ENCODE measurements around the gene KCNJ9. TPM values are rescaled to one million over a fixed set of nuclear protein-coding genes. Genes with fewer than 3 reads are reported as not detected.

Gene KCNJ9
- total and polyA plus RNA-seq, 2 donors (not counting 3 experiments of a cell fraction or from before 2014, with no cell fraction given), result not detected

DNA sequence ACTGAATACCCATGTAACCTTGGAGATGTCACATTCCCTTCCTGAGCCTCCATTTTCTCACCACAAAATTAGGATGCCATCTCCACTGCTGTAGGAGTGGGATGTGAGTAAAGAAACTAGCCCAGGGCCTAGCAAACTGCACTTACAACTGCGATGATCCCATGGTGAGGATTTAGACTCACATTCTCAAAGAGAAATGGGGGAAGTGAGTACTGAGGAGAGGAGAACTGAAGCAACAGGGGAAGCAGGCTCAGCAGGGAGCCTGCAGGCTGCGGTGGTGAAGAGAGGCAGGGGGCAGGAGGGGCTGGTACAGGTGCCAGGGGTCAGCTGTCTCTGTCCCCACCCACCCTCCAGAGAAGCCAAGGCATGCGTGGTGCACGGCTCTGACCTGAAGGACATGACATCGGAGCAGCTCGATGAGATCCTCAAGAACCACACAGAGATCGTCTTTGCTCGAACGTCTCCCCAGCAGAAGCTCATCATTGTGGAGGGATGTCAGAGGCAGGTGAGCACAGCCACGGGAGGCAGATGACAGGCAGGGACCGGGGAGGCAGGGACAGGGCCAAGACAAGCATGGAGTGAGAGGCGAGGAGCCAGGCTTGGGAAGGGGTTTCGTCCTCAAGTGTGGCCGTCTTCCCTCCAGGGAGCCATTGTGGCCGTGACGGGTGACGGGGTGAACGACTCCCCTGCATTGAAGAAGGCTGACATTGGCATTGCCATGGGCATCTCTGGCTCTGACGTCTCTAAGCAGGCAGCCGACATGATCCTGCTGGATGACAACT, 53.6 kb downstream of the KCNJ9 start:
- DNase-seq (ENCODE audit: low read depth, low spot score), result no peak
- Histone ChIP-seq H3K36me3 (ENCODE audit: control insufficient read depth in 2 of 2, extremely low read depth in 1 of 2, insufficient read depth in 2 of 2, low read length in 2 of 2) (no peaks in the 10 kb centered on the region), H3K27ac (ENCODE audit: insufficient read depth, low read depth, low read length) (no peak overlapping the region), H3K27me3 (ENCODE audit: control insufficient read depth in 2 of 2, insufficient read depth in 2 of 2, low read length in 2 of 2) (no peaks in the 10 kb centered on the region), H3K9me1 (replicated peaks; ENCODE audit: control insufficient read depth, extremely low read depth, insufficient read depth, low read length) (no peaks in the 10 kb centered on the region), H3K4me2 (ENCODE audit: insufficient read depth, low read length) (no peak overlapping the region), H3K79me2 (ENCODE audit: control insufficient read depth, insufficient read depth, low read length) (no peaks in the 10 kb centered on the region), H3K4me3 (replicated peaks in 1 of 3; ENCODE audit: insufficient read depth in 1 of 3, low read depth in 1 of 3, low read length in 3 of 3) (no peak overlapping the region), H2AFZ (ENCODE audit: low read depth, low read length) (no peak overlapping the region), H3K4me1 (ENCODE audit: control insufficient read depth, extremely low read depth, insufficient read depth, low read length) (no peaks in the 10 kb centered on the region), H3K9me3 (replicated peaks; ENCODE audit: control insufficient read depth, insufficient read depth, low read length) (no peaks in the 10 kb centered on the region), H3K9ac (replicated peaks; ENCODE audit: extremely low read depth, insufficient read depth, low read length) (no peak overlapping the region), H4K20me1 (replicated peaks; ENCODE audit: control insufficient read depth, extremely low read depth, insufficient read depth, low read length) (no peaks in the 10 kb centered on the region)
- BruUV-seq (replicated peaks), result no TSS peak
- CTCF ChIA-PET, result no interaction called here
- POLR2A ChIA-PET, result no interaction called here
- TF ChIP-seq, protein P1, sequence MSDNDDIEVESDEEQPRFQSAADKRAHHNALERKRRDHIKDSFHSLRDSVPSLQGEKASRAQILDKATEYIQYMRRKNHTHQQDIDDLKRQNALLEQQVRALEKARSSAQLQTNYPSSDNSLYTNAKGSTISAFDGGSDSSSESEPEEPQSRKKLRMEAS (IDR thresholded peaks at IDR 0.05; ENCODE audit: insufficient read depth, insufficient read length), result no peak
- TF ChIP-seq POLR2AphosphoS5 (IDR thresholded peaks at IDR 0.05; ENCODE audit: insufficient read depth, low read depth, low read length) (no peak), JUN (IDR thresholded peaks at IDR 0.05; ENCODE audit: borderline replicate concordance, insufficient read depth, insufficient read length, low read depth) (no peak), MYC (IDR thresholded peaks at IDR 0.05; ENCODE audit: low read depth, low read length) (no peak), POLR2A (IDR thresholded peaks at IDR 0.05; ENCODE audit: low read depth, low read length) (no peak), EZH2 (IDR thresholded peaks at IDR 0.05; ENCODE audit: borderline replicate concordance, low read depth, low read length, severe bottlenecking) (no peak), GATA2 (IDR thresholded peaks at IDR 0.05; ENCODE audit: insufficient read depth, insufficient read length, low read depth, low read length) (no peak), FOS (IDR thresholded peaks at IDR 0.05; ENCODE audit: borderline replicate concordance, insufficient read depth, low read length) (no peak)
- TF ChIP-seq, protein P2, sequence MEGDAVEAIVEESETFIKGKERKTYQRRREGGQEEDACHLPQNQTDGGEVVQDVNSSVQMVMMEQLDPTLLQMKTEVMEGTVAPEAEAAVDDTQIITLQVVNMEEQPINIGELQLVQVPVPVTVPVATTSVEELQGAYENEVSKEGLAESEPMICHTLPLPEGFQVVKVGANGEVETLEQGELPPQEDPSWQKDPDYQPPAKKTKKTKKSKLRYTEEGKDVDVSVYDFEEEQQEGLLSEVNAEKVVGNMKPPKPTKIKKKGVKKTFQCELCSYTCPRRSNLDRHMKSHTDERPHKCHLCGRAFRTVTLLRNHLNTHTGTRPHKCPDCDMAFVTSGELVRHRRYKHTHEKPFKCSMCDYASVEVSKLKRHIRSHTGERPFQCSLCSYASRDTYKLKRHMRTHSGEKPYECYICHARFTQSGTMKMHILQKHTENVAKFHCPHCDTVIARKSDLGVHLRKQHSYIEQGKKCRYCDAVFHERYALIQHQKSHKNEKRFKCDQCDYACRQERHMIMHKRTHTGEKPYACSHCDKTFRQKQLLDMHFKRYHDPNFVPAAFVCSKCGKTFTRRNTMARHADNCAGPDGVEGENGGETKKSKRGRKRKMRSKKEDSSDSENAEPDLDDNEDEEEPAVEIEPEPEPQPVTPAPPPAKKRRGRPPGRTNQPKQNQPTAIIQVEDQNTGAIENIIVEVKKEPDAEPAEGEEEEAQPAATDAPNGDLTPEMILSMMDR (IDR thresholded peaks at IDR 0.05; ENCODE audit: extremely low read depth in 1 of 2, insufficient read depth in 1 of 2, low read depth in 1 of 2, low read length in 2 of 2), result no peak
- intact Hi-C loops (cut with micrococcal nuclease) (no loop called here), dilution Hi-C loops (cut with MboI; ENCODE audit: extremely low pct_ligation_motif_present, low sequenced_read_pairs) (no loop called here)
- FAIRE-seq, result no peak
